Vagina (tissue), 2 donors: Measurements from ENCODE around the gene MFSD2A.

ENCODE experiments used
- CTCF ChIP-seq, 3 experiments: fragments of 450-650 bp in 2 of 3; fragments of 200-600 bp in 1 of 3; sonication (generic) in 1 of 3; IDR thresholded peaks; one replicate each; pipeline ENCODE4 v1.5.1; 2017 to 2019; ENCODE audit warnings: antibody characterized with exemption in 3 of 3, mild to moderate bottlenecking in 2 of 3, moderate library complexity in 2 of 3
- POLR2A ChIP-seq, 2 donors: fragments of 450-650 bp; IDR thresholded peaks; one replicate each; pipeline ENCODE4 v1.6.1; 2017; ENCODE audit warnings: antibody characterized with exemption in 2 of 2, mild to moderate bottlenecking in 2 of 2, moderate library complexity in 2 of 2

- no peak for TF ChIP-seq CTCF (IDR thresholded peaks at IDR 0.05)
- TF ChIP-seq POLR2A (IDR thresholded peaks at IDR 0.05) = no peak
These were observed 37.9 kb downstream of the MFSD2A start for GRCh38 chr1:39992888-39993287.
